ENCODE measurements around the gene FAM81B.

DNA sequence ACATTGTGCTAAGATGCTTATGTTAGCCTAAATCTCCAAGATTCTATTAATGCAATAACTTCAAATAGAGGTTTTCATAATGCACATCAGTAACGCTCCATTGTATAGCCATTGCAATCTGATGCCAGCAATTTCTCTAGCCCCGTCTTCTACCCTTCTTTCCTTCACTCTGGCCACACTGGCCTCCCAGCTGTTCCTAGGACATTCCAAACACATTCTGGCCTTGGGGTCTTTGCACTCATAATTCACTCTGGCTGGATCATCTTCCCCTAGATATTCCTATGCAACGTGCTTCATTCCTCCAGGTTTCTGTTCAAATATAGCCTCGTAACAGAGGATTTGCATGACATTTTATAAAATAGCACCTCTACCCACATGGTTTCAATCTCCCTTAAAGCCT, 23.3 kb downstream of the FAM81B start:
- TF ChIP-seq, protein P1, sequence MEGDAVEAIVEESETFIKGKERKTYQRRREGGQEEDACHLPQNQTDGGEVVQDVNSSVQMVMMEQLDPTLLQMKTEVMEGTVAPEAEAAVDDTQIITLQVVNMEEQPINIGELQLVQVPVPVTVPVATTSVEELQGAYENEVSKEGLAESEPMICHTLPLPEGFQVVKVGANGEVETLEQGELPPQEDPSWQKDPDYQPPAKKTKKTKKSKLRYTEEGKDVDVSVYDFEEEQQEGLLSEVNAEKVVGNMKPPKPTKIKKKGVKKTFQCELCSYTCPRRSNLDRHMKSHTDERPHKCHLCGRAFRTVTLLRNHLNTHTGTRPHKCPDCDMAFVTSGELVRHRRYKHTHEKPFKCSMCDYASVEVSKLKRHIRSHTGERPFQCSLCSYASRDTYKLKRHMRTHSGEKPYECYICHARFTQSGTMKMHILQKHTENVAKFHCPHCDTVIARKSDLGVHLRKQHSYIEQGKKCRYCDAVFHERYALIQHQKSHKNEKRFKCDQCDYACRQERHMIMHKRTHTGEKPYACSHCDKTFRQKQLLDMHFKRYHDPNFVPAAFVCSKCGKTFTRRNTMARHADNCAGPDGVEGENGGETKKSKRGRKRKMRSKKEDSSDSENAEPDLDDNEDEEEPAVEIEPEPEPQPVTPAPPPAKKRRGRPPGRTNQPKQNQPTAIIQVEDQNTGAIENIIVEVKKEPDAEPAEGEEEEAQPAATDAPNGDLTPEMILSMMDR (conservative IDR thresholded peaks at IDR 0.05 in 1 of 2, IDR thresholded peaks at IDR 0.05 in 1 of 2; ENCODE audit: extremely low read depth in 1 of 2, insufficient read depth in 1 of 2, low read depth in 1 of 2, low read length in 2 of 2), result no peak
- no peak for TF ChIP-seq EZH2 (IDR thresholded peaks at IDR 0.05; ENCODE audit: borderline replicate concordance, low read length)
